SK-N-SH (cell line): Measurements from ENCODE around the gene RASSF8. TPM values are rescaled to one million over a fixed set of nuclear protein-coding genes. Genes with fewer than 3 reads are reported as not detected.
A peak's percentile ranks its signal among the peaks of the same experiment; 100 is the strongest.

Experiments
- CTCF ChIA-PET: fragments of 300-600, 350-600 bp; formaldehyde crosslinking; extraction: SDS; loops from one replicate; lab custom pipeline; 2021; lab: Yijun Ruan, JAX
- POLR2A ChIA-PET: fragments of 350-600 bp; sonication (Branson Sonifier 250); formaldehyde crosslinking; extraction: SDS; loops from one replicate; lab custom pipeline; 2020; ENCODE audit warnings: antibody characterized with exemption, inconsistent platforms; lab: Yijun Ruan, JAX
- DNase-seq: peaks from one replicate; pipeline ENCODE4 v3.0.0; 2012
- H2AFZ ChIP-seq: fragments of 200-600 bp; sonication (generic); 2 replicates; pipeline ENCODE4 v1.8.1; 2016; ENCODE audit warnings: antibody characterized with exemption, mild to moderate bottlenecking, low read depth
- H3F3A ChIP-seq: fragments of 200-600 bp; sonication (generic); replicated peaks from 2 replicates; pipeline ENCODE3; 2016; ENCODE audit warnings: antibody characterized with exemption, mild to moderate bottlenecking; ENCODE audit not compliant: insufficient read depth
- H3K27ac ChIP-seq, 2 experiments: fragments of 200-500 bp in 1 of 2; fragments of 200-600 bp in 1 of 2; sonication (Bioruptor generic) in 1 of 2; sonication (generic), shearing (Covaris generic) in 1 of 2; 2 replicates each; pipeline versions ENCODE4 v1.5.1 to v1.6.1; 2014 to 2016; ENCODE audit warnings: low read depth in 2 of 2, inconsistent platforms in 1 of 2, low read length in 1 of 2, mild to moderate bottlenecking in 1 of 2, mixed read lengths in 1 of 2
- H3K27me3 ChIP-seq: fragments of 200-600 bp; sonication (generic), shearing (Covaris generic); 2 replicates; pipeline ENCODE4 v1.6.1; 2016; ENCODE audit warnings: mixed run types; ENCODE audit not compliant: insufficient read depth
- H3K36me3 ChIP-seq, 2 experiments: fragments of 200-500 bp in 1 of 2; fragments of 200-600 bp in 1 of 2; sonication (Bioruptor generic) in 1 of 2; sonication (generic) in 1 of 2; replicated peaks in 1 of 2; 2 replicates each; pipeline versions ENCODE3 to v1.5.1; 2014 to 2016; ENCODE audit warnings: low read length in 1 of 2, mild to moderate bottlenecking in 1 of 2; ENCODE audit not compliant: insufficient read depth in 2 of 2, control insufficient read depth in 1 of 2
- H3K4me1 ChIP-seq, 2 experiments: fragments of 200-500 bp in 1 of 2; fragments of 200-600 bp in 1 of 2; sonication (Bioruptor generic) in 1 of 2; sonication (generic), shearing (Covaris generic) in 1 of 2; 2 replicates each; pipeline versions ENCODE4 v1.5.1 to v1.6.1; 2014 to 2016; ENCODE audit warnings: low read depth in 1 of 2, low read length in 1 of 2, mixed run types in 1 of 2; ENCODE audit not compliant: insufficient read depth in 2 of 2, control insufficient read depth in 1 of 2
- H3K4me2 ChIP-seq: fragments of 200-600 bp; sonication (generic), shearing (Covaris generic); 2 replicates; pipeline ENCODE4 v1.6.1; 2017; ENCODE audit warnings: mixed run types
- H3K4me3 ChIP-seq, 2 experiments: fragments of 200-500 bp in 1 of 2; fragments of 200-600 bp in 1 of 2; sonication (Bioruptor generic) in 1 of 2; sonication (generic), shearing (Covaris generic) in 1 of 2; 2 replicates each; pipeline versions ENCODE4 v1.5.1 to v1.8.1; 2014 to 2016; ENCODE audit warnings: low read depth in 2 of 2, inconsistent platforms in 1 of 2, low read length in 1 of 2, mild to moderate bottlenecking in 1 of 2, mixed read lengths in 1 of 2, moderate library complexity in 1 of 2
- H3K79me2 ChIP-seq: fragments of 200-600 bp; sonication (generic); 2 replicates; pipeline ENCODE4 v1.8.1; 2017; ENCODE audit warnings: mild to moderate bottlenecking; ENCODE audit not compliant: insufficient read depth
- H3K9ac ChIP-seq: fragments of 200-600 bp; sonication (generic); 2 replicates; pipeline ENCODE4 v1.6.1; 2017; ENCODE audit warnings: mixed run types
- H3K9me2 ChIP-seq: fragments of 200-600 bp; sonication (generic); 2 replicates; pipeline ENCODE4 v1.6.1; 2017; ENCODE audit warnings: mixed run types
- H3K9me3 ChIP-seq: fragments of 200-600 bp; sonication (generic); 2 replicates; pipeline ENCODE4 v1.6.1; 2017; ENCODE audit warnings: mixed run types, mild to moderate bottlenecking, moderate library complexity
- H4K20me1 ChIP-seq: fragments of 200-600 bp; sonication (generic); 2 replicates; pipeline ENCODE4 v1.6.1; 2017; ENCODE audit warnings: mild to moderate bottlenecking, mixed run types; ENCODE audit not compliant: insufficient read depth
- EZH2phosphoT487 ChIP-seq: fragments of 200-600 bp; sonication (generic); IDR thresholded peaks from 2 replicates; pipeline ENCODE4 v1.6.1; 2017; ENCODE audit warnings: low read depth, mixed run types, mild to moderate bottlenecking, antibody characterized with exemption, moderate library complexity, borderline replicate concordance
- FOXJ3 ChIP-seq: sonication (generic); formaldehyde crosslinking; IDR thresholded peaks from 2 replicates; pipeline ENCODE4 v1.5.1; 2020; ENCODE audit warnings: mild to moderate bottlenecking, missing genetic modification reagents
- FOXM1 ChIP-seq: IDR thresholded peaks from 2 replicates; pipeline ENCODE4 v1.4.0; 2012; ENCODE audit warnings: low read depth, mild to moderate bottlenecking
- GABPA ChIP-seq: IDR thresholded peaks from 2 replicates; pipeline ENCODE4 v1.4.0; 2012; ENCODE audit warnings: low read depth, mild to moderate bottlenecking
- GATA2 ChIP-seq: sonication (generic); formaldehyde crosslinking; IDR thresholded peaks from 2 replicates; pipeline ENCODE4 v1.5.0; 2020; ENCODE audit warnings: mild to moderate bottlenecking, missing genetic modification reagents
- MEF2A ChIP-seq: IDR thresholded peaks from 2 replicates; pipeline ENCODE4 v1.4.0; 2012; ENCODE audit warnings: low read depth, borderline replicate concordance
- MXI1 ChIP-seq: IDR thresholded peaks from 2 replicates; pipeline ENCODE4 v1.6.1; 2012; ENCODE audit warnings: mild to moderate bottlenecking, low read depth, low read length, improper control_type of control experiment
- NFIC ChIP-seq: IDR thresholded peaks from 2 replicates; pipeline ENCODE4 v1.4.0; 2012; ENCODE audit warnings: borderline replicate concordance
- NRF1 ChIP-seq: IDR thresholded peaks from 2 replicates; pipeline ENCODE4 v1.6.1; 2012; ENCODE audit warnings: low read depth, mild to moderate bottlenecking, low read length
- POLR2AphosphoS5 ChIP-seq: IDR thresholded peaks from 2 replicates; pipeline ENCODE4 v1.6.1; 2012; ENCODE audit warnings: low read depth, low read length
- RAD21 ChIP-seq: IDR thresholded peaks from 2 replicates; pipeline ENCODE4 v1.6.1; 2012; ENCODE audit warnings: mild to moderate bottlenecking, low read length
- RCOR1 ChIP-seq: fragments of 150-350 bp; IDR thresholded peaks from 2 replicates; pipeline ENCODE4 v1.6.1; 2017; ENCODE audit warnings: antibody characterized with exemption, low read length
- SIN3A ChIP-seq: IDR thresholded peaks from 2 replicates; pipeline ENCODE4 v1.6.1; 2012; ENCODE audit warnings: low read depth, mild to moderate bottlenecking, low read length, moderate library complexity, borderline replicate concordance
- SMC3 ChIP-seq: IDR thresholded peaks from 2 replicates; pipeline ENCODE4 v1.6.1; 2012; ENCODE audit warnings: low read depth, low read length, improper control_type of control experiment
- TCF12 ChIP-seq: IDR thresholded peaks from 2 replicates; pipeline ENCODE4 v1.4.0; 2012
- TEAD4 ChIP-seq: IDR thresholded peaks from 2 replicates; pipeline ENCODE4 v1.4.0; 2012; ENCODE audit warnings: mild to moderate bottlenecking, borderline replicate concordance; ENCODE audit not compliant: insufficient read depth
- YY1 ChIP-seq: IDR thresholded peaks from 2 replicates; pipeline ENCODE4 v1.4.0; 2012; ENCODE audit warnings: low read depth, mild to moderate bottlenecking
- whole genome bisulfite sequencing: methylation state at CpG from one replicate; pipeline ENCODE4 v1.1.6; 2017; ENCODE audit warnings: low lambda C conversion rate; 5-methylcytosine and 5-hydroxymethylcytosine counted together
- polyA plus RNA-seq, 3 experiments: library from polyadenylated mRNA; depleted of rRNA; stranded (reverse); fragments of >200 nt; gene quantifications; 2 replicates each; pipeline ENCODE4 v1.2.3, GENCODE V29; 2012
- TF ChIP-seq, protein P1 (sequence below): IDR thresholded peaks from 2 replicates; pipeline ENCODE4 v1.4.0; 2012; ENCODE audit warnings: low read depth
- TF ChIP-seq, protein P2 (sequence below): IDR thresholded peaks from 2 replicates; pipeline ENCODE4 v1.4.0; 2012; ENCODE audit warnings: low read depth, borderline replicate concordance
- TF ChIP-seq, protein P3 (sequence below): IDR thresholded peaks from 2 replicates; pipeline ENCODE4 v1.6.1; 2012; ENCODE audit warnings: mild to moderate bottlenecking, low read depth, low read length, moderate library complexity

Gene RASSF8
- polyA plus RNA-seq, 1 of the 3 experiments (the other 2 are of a cell fraction): 15.3 TPM

DNA sequence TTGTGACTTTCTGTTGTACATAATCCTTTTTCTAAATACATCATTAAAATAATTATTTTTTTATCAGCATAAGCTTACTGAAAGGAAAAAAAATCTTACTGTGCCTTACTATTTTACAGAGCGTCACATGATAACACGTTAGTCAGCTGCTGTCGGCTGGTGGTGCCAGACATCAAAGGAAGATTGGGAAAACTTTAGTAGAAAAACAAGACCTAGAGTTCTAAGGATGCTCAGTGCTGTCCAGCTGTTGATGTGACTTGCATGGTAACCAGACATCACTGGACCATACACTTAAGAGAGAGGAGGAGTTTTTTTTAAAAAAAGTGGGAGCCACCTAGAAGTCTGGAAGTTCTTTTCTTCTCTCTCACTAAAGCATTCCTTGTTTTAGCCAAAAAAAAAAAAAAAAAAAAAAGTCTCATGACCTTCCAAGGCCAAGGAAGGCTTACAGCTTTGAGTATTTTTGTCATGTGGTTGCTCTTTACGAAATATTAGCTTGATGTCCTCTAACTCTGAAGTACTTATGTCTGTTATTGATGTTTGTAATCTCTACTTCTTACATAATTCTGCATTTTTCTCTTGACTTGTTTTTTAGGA, 4.5 kb downstream of the RASSF8 start:
- Histone ChIP-seq H3F3A (peaks cover 9% of the 10 kb centered on the region), H3K9me3 (no peaks in the 10 kb centered on the region), H3K4me2 (no peak overlapping the region), H3K4me1 (peaks cover 0 to 24% of the 10 kb centered on the region in 2 experiments; a peak in 2 of 4 replicates), H4K20me1 (peaks cover 77% of the 10 kb centered on the region), H3K4me3 (no peak overlapping the region), H3K79me2 (peaks cover 91% of the 10 kb centered on the region), H3K36me3 (peaks cover 3 to 9% of the 10 kb centered on the region in 2 experiments), H3K9me2 (no peaks in the 10 kb centered on the region), H3K27me3 (no peaks in the 10 kb centered on the region), H3K9ac (no peak overlapping the region), H3K27ac (peak overlapping the region in 1 of 2 experiments; percentile 28; a peak in 1 of 4 replicates), H2AFZ (no peak overlapping the region)
- POLR2A ChIA-PET: no interaction called here
- 88% methylated on average over 4 of the region's 4 CpGs for WGBS
- no peak for DNase-seq
- TF ChIP-seq YY1 (no peak), GABPA (no peak), NFIC (no peak), FOXM1 (no peak), SIN3A (no peak), POLR2AphosphoS5 (no peak), MEF2A (no peak), TEAD4 (no peak)
- TF ChIP-seq, protein P1, sequence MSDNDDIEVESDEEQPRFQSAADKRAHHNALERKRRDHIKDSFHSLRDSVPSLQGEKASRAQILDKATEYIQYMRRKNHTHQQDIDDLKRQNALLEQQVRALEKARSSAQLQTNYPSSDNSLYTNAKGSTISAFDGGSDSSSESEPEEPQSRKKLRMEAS: no peak
- TF ChIP-seq, protein P2, sequence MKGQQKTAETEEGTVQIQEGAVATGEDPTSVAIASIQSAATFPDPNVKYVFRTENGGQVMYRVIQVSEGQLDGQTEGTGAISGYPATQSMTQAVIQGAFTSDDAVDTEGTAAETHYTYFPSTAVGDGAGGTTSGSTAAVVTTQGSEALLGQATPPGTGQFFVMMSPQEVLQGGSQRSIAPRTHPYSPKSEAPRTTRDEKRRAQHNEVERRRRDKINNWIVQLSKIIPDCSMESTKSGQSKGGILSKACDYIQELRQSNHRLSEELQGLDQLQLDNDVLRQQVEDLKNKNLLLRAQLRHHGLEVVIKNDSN: no peak
- CTCF ChIA-PET: interaction anchor here (1.1 to 2.6 kb wide), 3 partner anchors 11 to 527 kb away, joined by 3 to 11 read pairs (median 4); no protein-coding TSS in a partner anchor

- Histone ChIP-seq H3K27me3 (no peaks in the 10 kb centered on the region), H3K27ac (no peak overlapping the region), H3K4me2 (no peak overlapping the region), H3K36me3 (peaks cover 5 to 9% of the 10 kb centered on the region in 2 experiments), H3K9ac (no peak overlapping the region), H3K4me3 (no peak overlapping the region), H3F3A (peaks cover 8% of the 10 kb centered on the region), H4K20me1 (peaks cover 95% of the 10 kb centered on the region), H3K79me2 (peaks cover 100% of the 10 kb centered on the region), H2AFZ (no peak overlapping the region), H3K9me3 (no peaks in the 10 kb centered on the region), H3K4me1 (peaks cover 0 to 35% of the 10 kb centered on the region in 2 experiments; a peak in 2 of 4 replicates), H3K9me2 (no peaks in the 10 kb centered on the region)
- TF ChIP-seq YY1: no peak
- TF ChIP-seq NRF1: no peak
- no peak for TF ChIP-seq EZH2phosphoT487
- TF ChIP-seq RCOR1: no peak
- no peak for TF ChIP-seq SMC3
- TF ChIP-seq FOXM1: no peak
- TF ChIP-seq TCF12: no peak
- TF ChIP-seq, protein P3, sequence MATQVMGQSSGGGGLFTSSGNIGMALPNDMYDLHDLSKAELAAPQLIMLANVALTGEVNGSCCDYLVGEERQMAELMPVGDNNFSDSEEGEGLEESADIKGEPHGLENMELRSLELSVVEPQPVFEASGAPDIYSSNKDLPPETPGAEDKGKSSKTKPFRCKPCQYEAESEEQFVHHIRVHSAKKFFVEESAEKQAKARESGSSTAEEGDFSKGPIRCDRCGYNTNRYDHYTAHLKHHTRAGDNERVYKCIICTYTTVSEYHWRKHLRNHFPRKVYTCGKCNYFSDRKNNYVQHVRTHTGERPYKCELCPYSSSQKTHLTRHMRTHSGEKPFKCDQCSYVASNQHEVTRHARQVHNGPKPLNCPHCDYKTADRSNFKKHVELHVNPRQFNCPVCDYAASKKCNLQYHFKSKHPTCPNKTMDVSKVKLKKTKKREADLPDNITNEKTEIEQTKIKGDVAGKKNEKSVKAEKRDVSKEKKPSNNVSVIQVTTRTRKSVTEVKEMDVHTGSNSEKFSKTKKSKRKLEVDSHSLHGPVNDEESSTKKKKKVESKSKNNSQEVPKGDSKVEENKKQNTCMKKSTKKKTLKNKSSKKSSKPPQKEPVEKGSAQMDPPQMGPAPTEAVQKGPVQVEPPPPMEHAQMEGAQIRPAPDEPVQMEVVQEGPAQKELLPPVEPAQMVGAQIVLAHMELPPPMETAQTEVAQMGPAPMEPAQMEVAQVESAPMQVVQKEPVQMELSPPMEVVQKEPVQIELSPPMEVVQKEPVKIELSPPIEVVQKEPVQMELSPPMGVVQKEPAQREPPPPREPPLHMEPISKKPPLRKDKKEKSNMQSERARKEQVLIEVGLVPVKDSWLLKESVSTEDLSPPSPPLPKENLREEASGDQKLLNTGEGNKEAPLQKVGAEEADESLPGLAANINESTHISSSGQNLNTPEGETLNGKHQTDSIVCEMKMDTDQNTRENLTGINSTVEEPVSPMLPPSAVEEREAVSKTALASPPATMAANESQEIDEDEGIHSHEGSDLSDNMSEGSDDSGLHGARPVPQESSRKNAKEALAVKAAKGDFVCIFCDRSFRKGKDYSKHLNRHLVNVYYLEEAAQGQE: no peak
- no peak for TF ChIP-seq RAD21
- TF ChIP-seq MXI1: no peak
- no peak for TF ChIP-seq FOXJ3 (CRISPR knock-in tag)
- TF ChIP-seq GATA2 (CRISPR knock-in tag): no peak
- no peak for DNase-seq
- ChIA-PET POLR2A (no interaction called here), CTCF (interaction anchor here (2.6 kb wide), 1 partner anchor 9 kb away, joined by 11 read pairs; no protein-coding TSS in a partner anchor)
- WGBS: 100% methylated on average over 1 of the region's 1 CpG
These were observed 7.2 kb downstream of the RASSF8 start for GRCh38 chr12:25965682-25966081.
